ENCODE measurements around the gene BCL2L12.
A peak's percentile ranks its signal among the peaks of the same experiment; 100 is the strongest.

The BCL2L12 gene

GRCh38 chr19:49636233-49636932, 29.4 kb upstream of the BCL2L12 start:
- peaks cover 63% of the 10 kb centered on the region for H3K4me1 Mint-ChIP-seq
- H3K27me3 Mint-ChIP-seq (ENCODE audit: low read depth, poor library complexity), result peaks cover 3% of the 10 kb centered on the region
- peak; percentile 38 for DNase-seq
- H3K36me3 Mint-ChIP-seq (ENCODE audit: low read depth), result no peaks in the 10 kb centered on the region
- no peaks in the 10 kb centered on the region for H3K9me3 Mint-ChIP-seq
- TF ChIP-seq, protein P1, sequence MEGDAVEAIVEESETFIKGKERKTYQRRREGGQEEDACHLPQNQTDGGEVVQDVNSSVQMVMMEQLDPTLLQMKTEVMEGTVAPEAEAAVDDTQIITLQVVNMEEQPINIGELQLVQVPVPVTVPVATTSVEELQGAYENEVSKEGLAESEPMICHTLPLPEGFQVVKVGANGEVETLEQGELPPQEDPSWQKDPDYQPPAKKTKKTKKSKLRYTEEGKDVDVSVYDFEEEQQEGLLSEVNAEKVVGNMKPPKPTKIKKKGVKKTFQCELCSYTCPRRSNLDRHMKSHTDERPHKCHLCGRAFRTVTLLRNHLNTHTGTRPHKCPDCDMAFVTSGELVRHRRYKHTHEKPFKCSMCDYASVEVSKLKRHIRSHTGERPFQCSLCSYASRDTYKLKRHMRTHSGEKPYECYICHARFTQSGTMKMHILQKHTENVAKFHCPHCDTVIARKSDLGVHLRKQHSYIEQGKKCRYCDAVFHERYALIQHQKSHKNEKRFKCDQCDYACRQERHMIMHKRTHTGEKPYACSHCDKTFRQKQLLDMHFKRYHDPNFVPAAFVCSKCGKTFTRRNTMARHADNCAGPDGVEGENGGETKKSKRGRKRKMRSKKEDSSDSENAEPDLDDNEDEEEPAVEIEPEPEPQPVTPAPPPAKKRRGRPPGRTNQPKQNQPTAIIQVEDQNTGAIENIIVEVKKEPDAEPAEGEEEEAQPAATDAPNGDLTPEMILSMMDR (IDR thresholded peaks at IDR 0.05), result no peak
- peak overlapping the region; percentile 34 for H3K4me3 Mint-ChIP-seq
- H3K27ac Mint-ChIP-seq, result peak overlapping the region; percentile 96

- H3K4me1 Mint-ChIP-seq, result peaks cover 75% of the 10 kb centered on the region
- DNase-seq, result peak; percentile 36
- H3K36me3 Mint-ChIP-seq (ENCODE audit: low read depth), result no peaks in the 10 kb centered on the region
- no peaks in the 10 kb centered on the region for H3K27me3 Mint-ChIP-seq (ENCODE audit: low read depth, poor library complexity)
- H3K4me3 Mint-ChIP-seq, result peak overlapping the region; percentile 82
- H3K9me3 Mint-ChIP-seq, result no peaks in the 10 kb centered on the region
- H3K27ac Mint-ChIP-seq, result peak overlapping the region; percentile 80
- TF ChIP-seq, protein P1 (IDR thresholded peaks at IDR 0.05), result no peak
These were observed 27.7 kb upstream of the BCL2L12 start for GRCh38 chr19:49637821-49638738.

DNA sequence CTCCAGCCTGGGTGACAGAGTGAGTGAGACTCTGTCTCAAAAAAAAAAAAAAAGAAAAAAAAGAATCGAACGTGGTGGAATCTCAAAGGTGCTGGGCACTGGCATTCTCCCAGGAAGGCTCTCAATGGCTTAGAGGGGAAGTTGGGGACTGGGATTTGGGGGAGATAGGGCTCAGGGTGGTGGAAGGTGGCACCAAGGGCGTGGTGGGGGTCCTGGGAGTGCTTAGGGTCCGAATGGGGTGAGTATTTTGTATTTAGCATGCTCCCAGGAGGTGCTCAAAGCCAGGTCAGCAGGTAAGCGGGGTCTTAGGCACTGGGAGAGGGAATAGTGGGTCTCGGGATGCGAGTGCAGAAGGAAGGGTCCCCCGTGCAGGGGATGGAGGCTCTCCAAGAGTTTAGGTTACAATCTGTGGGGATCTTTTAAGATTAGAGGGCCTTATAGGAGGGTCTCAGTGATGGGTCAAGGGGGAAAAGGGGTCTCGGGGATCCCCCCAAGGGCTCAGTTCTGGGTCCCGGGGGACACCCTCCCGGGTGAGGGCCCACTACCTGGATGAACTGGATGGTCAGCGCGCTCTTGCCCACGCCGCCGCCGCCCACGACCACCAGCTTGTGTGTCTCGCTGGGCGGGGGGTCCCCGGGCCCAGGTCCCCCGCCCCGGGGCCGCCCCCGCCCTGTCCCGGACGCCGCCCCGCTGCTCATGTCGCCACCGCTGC, 26.2 kb upstream of the BCL2L12 start:
- DNase-seq, result no peak
- no peak overlapping the region for H3K27ac Mint-ChIP-seq
- no peaks in the 10 kb centered on the region for H3K9me3 Mint-ChIP-seq
- TF ChIP-seq, protein P1 (IDR thresholded peaks at IDR 0.05), result no peak
- peaks cover 4% of the 10 kb centered on the region for H3K36me3 Mint-ChIP-seq (ENCODE audit: low read depth)
- peak overlapping the region; percentile 99 for H3K4me3 Mint-ChIP-seq
- peaks cover 89% of the 10 kb centered on the region for H3K4me1 Mint-ChIP-seq
- no peaks in the 10 kb centered on the region for H3K27me3 Mint-ChIP-seq (ENCODE audit: low read depth, poor library complexity)

- TF ChIP-seq, protein P1 (IDR thresholded peaks at IDR 0.05), result no peak
These were observed 25.4 kb upstream of the BCL2L12 start, which contains the start of gene RRAS for GRCh38 chr19:49640113-49640898. RRAS (minus strand) TSS chr19:49640143; CDS start chr19:49640098, 45 bp downstream.

More at GRCh38 chr19:49640113-49640898, 25.4 kb upstream of the BCL2L12 start, which contains the start of gene RRAS:
- H3K27ac Mint-ChIP-seq, result peak within 1 kb of the TSS; percentile 100
- no peaks in the 10 kb centered on the region for H3K27me3 Mint-ChIP-seq (ENCODE audit: low read depth, poor library complexity)
- H3K4me3 Mint-ChIP-seq, result peak within 1 kb of the TSS; percentile 99
- DNase-seq, result peak; percentile 100
- no peaks in the 10 kb centered on the region for H3K9me3 Mint-ChIP-seq
- H3K4me1 Mint-ChIP-seq, result peaks cover 85% of the 10 kb centered on the region
- peaks cover 5% of the 10 kb centered on the region for H3K36me3 Mint-ChIP-seq (ENCODE audit: low read depth)

All from nephron progenitor cell (in vitro differentiated cells).